ENCODE results near the gene C16orf46.
A peak's percentile ranks its signal among the peaks of the same experiment; 100 is the strongest.
"Not testable (repeated sequence)": the region's sequence is repeated elsewhere in the genome, so short reads cannot be mapped to it uniquely, and the experiment has no call there.

The C16orf46 gene

GRCh38 chr16:81077076-81077940 is at the start of gene C16orf46:
Gene C16orf46, minus strand, starts transcription at chr16:81077238. Its CDS starts 13,283 bp downstream, at chr16:81063955.
- DNase-seq (ENCODE audit: low read depth), result peak; percentile 76

GRCh38 chr16:81123092-81123852 is 46.2 kb upstream of the C16orf46 start:
- DNase-seq (ENCODE audit: low read depth), result no peak

- no peak for DNase-seq (ENCODE audit: low read depth)
Measured at GRCh38 chr16:81121474-81121990, 44.5 kb upstream of the C16orf46 start.

GRCh38 chr16:81117436-81117835 is 40.4 kb upstream of the C16orf46 start:
- DNase-seq (ENCODE audit: low read depth), result no peak

- DNase-seq (ENCODE audit: low read depth), result no peak
Measured at GRCh38 chr16:81116285-81116684, 39.2 kb upstream of the C16orf46 start.

GRCh38 chr16:81112453-81112852 is 35.4 kb upstream of the C16orf46 start:
- DNase-seq (ENCODE audit: low read depth), result no peak

- not testable (repeated sequence) for DNase-seq (ENCODE audit: low read depth)
Measured at GRCh38 chr16:81109274-81109673, 32.2 kb upstream of the C16orf46 start.

- no peak for DNase-seq (ENCODE audit: low read depth)
Measured at GRCh38 chr16:81107511-81107910, 30.5 kb upstream of the C16orf46 start.

- no peak for DNase-seq (ENCODE audit: low read depth)
Measured at GRCh38 chr16:81106826-81107503, 29.9 kb upstream of the C16orf46 start.

GRCh38 chr16:81105946-81106345 is 28.9 kb upstream of the C16orf46 start:
- DNase-seq (ENCODE audit: low read depth), result no peak

- no peak for DNase-seq (ENCODE audit: low read depth)
Measured at GRCh38 chr16:81101702-81102101, 24.7 kb upstream of the C16orf46 start.

- no peak for DNase-seq (ENCODE audit: low read depth)
Measured at GRCh38 chr16:81099958-81100357, 22.9 kb upstream of the C16orf46 start.

GRCh38 chr16:81097230-81097629 is 20.2 kb upstream of the C16orf46 start:
- DNase-seq (ENCODE audit: low read depth), result no peak

- DNase-seq (ENCODE audit: low read depth), result no peak
Measured at GRCh38 chr16:81096715-81097208, 19.7 kb upstream of the C16orf46 start.

GRCh38 chr16:81095953-81096714 is 19.1 kb upstream of the C16orf46 start, which contains the start of gene GCSH:
Gene GCSH, minus strand, starts transcription at chr16:81096395. Its CDS starts 117 bp downstream, at chr16:81096278.
- peak; percentile 94 for DNase-seq (ENCODE audit: low read depth)

GRCh38 chr16:81095653-81095952 is 18.6 kb upstream of the C16orf46 start:
- DNase-seq (ENCODE audit: low read depth), result no peak

GRCh38 chr16:81094771-81095251 is 17.8 kb upstream of the C16orf46 start:
- DNase-seq (ENCODE audit: low read depth), result no peak

- no peak for DNase-seq (ENCODE audit: low read depth)
Measured at GRCh38 chr16:81088836-81089235, 11.8 kb upstream of the C16orf46 start.

- DNase-seq (ENCODE audit: low read depth), result no peak
Measured at GRCh38 chr16:81081014-81081413, 4.0 kb upstream of the C16orf46 start.

- DNase-seq (ENCODE audit: low read depth), result no peak
Measured at GRCh38 chr16:81080233-81080632, 3.2 kb upstream of the C16orf46 start.

GRCh38 chr16:81076566-81077075 is 417 bp downstream of the C16orf46 start:
- DNase-seq (ENCODE audit: low read depth), result peak; percentile 41
